Measurements from ENCODE around the gene FBXO31. TPM values are rescaled to one million over a fixed set of nuclear protein-coding genes. Genes with fewer than 3 reads are reported as not detected.
"Not testable (repeated sequence)": the region's sequence is repeated elsewhere in the genome, so short reads cannot be mapped to it uniquely, and the experiment has no call there.

Gene FBXO31
- total and polyA plus RNA-seq, 2 of the 13 experiments (the other 11 are each of a cell fraction or from before 2014, with no cell fraction given): 92.4 to 101 TPM

GRCh38 chr16:87362828-87363559 is 20.6 kb downstream of the FBXO31 start:
- H3K27me3 ChIP-seq (ENCODE audit: control insufficient read depth in 1 of 2, insufficient read depth in 2 of 2, low read length in 2 of 2); H3K27ac ChIP-seq (ENCODE audit: extremely low read length, insufficient read depth, low read length); H3K9ac ChIP-seq (ENCODE audit: insufficient read depth, low read depth, low read length); H2AFZ ChIP-seq (ENCODE audit: low read length); in situ Hi-C loops (cut with HindIII; ENCODE audit: extremely low pct_ligation_motif_present, low pct_unique_long_range_greater_than_20kb); ATAC-seq; H3K4me3 ChIP-seq (replicated peaks in 1 of 3; ENCODE audit: insufficient read depth in 1 of 3, low read depth in 2 of 3, low read length in 3 of 3); H3K4me2 ChIP-seq (ENCODE audit: low read depth, low read length); CTCF ChIA-PET (ENCODE audit: low intra/inter-chr PET ratio, low total read pairs); DNase-seq (ENCODE audit: low spot score); BruUV-seq (replicated peaks); H3K9me3 ChIP-seq (ENCODE audit: low read length); FAIRE-seq; intact Hi-C loops (cut with micrococcal nuclease; ENCODE audit: unreplicated experiment): not testable (repeated sequence)
- 96% methylated on average over 13 of the region's 13 CpGs for WGBS (ENCODE audit: low lambda C conversion rate)
- Histone ChIP-seq H3K36me3 (replicated peaks in 1 of 2; ENCODE audit: control insufficient read depth in 1 of 2, insufficient read depth in 2 of 2, low read length in 2 of 2) (peaks cover 60 to 93% of the 10 kb centered on the region in 2 experiments), H3K79me2 (ENCODE audit: insufficient read depth, low read length) (peaks cover 98% of the 10 kb centered on the region), H3K4me1 (ENCODE audit: insufficient read depth, low read length) (peaks cover 61% of the 10 kb centered on the region), H4K20me1 (ENCODE audit: insufficient read depth, low read length) (peaks cover 98% of the 10 kb centered on the region)
- POLR2A ChIA-PET: interaction anchor here (18.0 kb wide), 1 partner anchor 15 kb away, joined by 265 read pairs; the partner anchor contains the start of gene FBXO31

GRCh38 chr16:87361916-87362619 is 21.5 kb downstream of the FBXO31 start:
- FAIRE-seq: no peak
- TF ChIP-seq THAP9 (CRISPR knock-in tag; IDR thresholded peaks at IDR 0.05; ENCODE audit: borderline replicate concordance) (no peak), ZNF121 (CRISPR knock-in tag; IDR thresholded peaks at IDR 0.05) (peak; percentile 81), HOMEZ (CRISPR knock-in tag; IDR thresholded peaks at IDR 0.05; ENCODE audit: low read depth) (no peak), CREM (IDR thresholded peaks at IDR 0.05) (no peak), CREM (CRISPR knock-in tag; IDR thresholded peaks at IDR 0.05) (no peak), PHB2 (IDR thresholded peaks at IDR 0.05; ENCODE audit: partially characterized antibody) (no peak), ZNF703 (CRISPR knock-in tag; IDR thresholded peaks at IDR 0.05; ENCODE audit: borderline replicate concordance) (no peak), ZNF564 (CRISPR knock-in tag; IDR thresholded peaks at IDR 0.05) (no peak), RBM22 (optimal IDR thresholded peaks at IDR 0.05; ENCODE audit: low read length) (peak; percentile 5)
- no peaks in the 10 kb centered on the region for H3K9me3 ChIP-seq (ENCODE audit: low read length)
- no peak for DNase-seq (ENCODE audit: low spot score)
- TSS peak; percentile 24 for BruUV-seq (replicated peaks)
- H3K79me2 ChIP-seq (ENCODE audit: insufficient read depth, low read length): peaks cover 96% of the 10 kb centered on the region
- WGBS (ENCODE audit: low lambda C conversion rate): 96% methylated on average over 8 of the region's 8 CpGs
- H4K20me1 ChIP-seq (ENCODE audit: insufficient read depth, low read length): peaks cover 94% of the 10 kb centered on the region
- H2AFZ ChIP-seq (ENCODE audit: low read length): no peak overlapping the region
- H3K4me3 ChIP-seq (replicated peaks in 1 of 3; ENCODE audit: insufficient read depth in 1 of 3, low read depth in 2 of 3, low read length in 3 of 3): no peak overlapping the region
- no peak overlapping the region for H3K9ac ChIP-seq (ENCODE audit: insufficient read depth, low read depth, low read length)
- no peak for ATAC-seq
- H3K4me2 ChIP-seq (ENCODE audit: low read depth, low read length): no peak overlapping the region
- ChIA-PET POLR2A (interaction anchor here (18.0 kb wide), 1 partner anchor 16 kb away, joined by 265 read pairs; the partner anchor contains the start of gene FBXO31), CTCF (ENCODE audit: low intra/inter-chr PET ratio, low total read pairs) (no interaction called here)
- peaks cover 59 to 91% of the 10 kb centered on the region in 2 experiments for H3K36me3 ChIP-seq (replicated peaks in 1 of 2; ENCODE audit: control insufficient read depth in 1 of 2, insufficient read depth in 2 of 2, low read length in 2 of 2)
- intact Hi-C loops (cut with micrococcal nuclease; ENCODE audit: unreplicated experiment): no loop called here
- in situ Hi-C loops (cut with HindIII; ENCODE audit: extremely low pct_ligation_motif_present, low pct_unique_long_range_greater_than_20kb): no loop called here
- no peaks in the 10 kb centered on the region for H3K27me3 ChIP-seq (ENCODE audit: control insufficient read depth in 1 of 2, insufficient read depth in 2 of 2, low read length in 2 of 2)
- H3K4me1 ChIP-seq (ENCODE audit: insufficient read depth, low read length): peaks cover 61% of the 10 kb centered on the region
- no peak overlapping the region for H3K27ac ChIP-seq (ENCODE audit: extremely low read length, insufficient read depth, low read length)

Measured in HepG2 (cell line).